Activated T-helper 1 cell treated with anti-CD3 and anti-CD28 coated beads, Interleukin-12 subunit alpha, Interleukin-12 subunit beta, Interleukin-2, Interleukin-4 antibody, amounts not matched to agents 30 ng/mL and 10 ng/mL and 1 ng/mL, durations not matched to agents 14 hours and 24 hours and 36 hours (primary cell): Measurements from ENCODE around the gene STIP1. TPM values are rescaled to one million over a fixed set of nuclear protein-coding genes. Genes with fewer than 3 reads are reported as not detected.
A peak's percentile ranks its signal among the peaks of the same experiment; 100 is the strongest.

Experiments used
- DNase-seq: peaks from one replicate; pipeline ENCODE4 v3.0.0; 2021; ENCODE audit warnings: low spot score
- H3K27ac Mint-ChIP-seq: one replicate; pipeline ENCODE4 v1.8.0; 2021; ENCODE audit warnings: mild to moderate bottlenecking, mixed read lengths
- H3K27me3 Mint-ChIP-seq: one replicate; pipeline ENCODE4 v1.8.0; 2022; ENCODE audit warnings: mild to moderate bottlenecking, moderate library complexity, mixed read lengths; ENCODE audit not compliant: insufficient read depth
- H3K36me3 Mint-ChIP-seq: one replicate; pipeline ENCODE4 v1.8.0; 2021; ENCODE audit warnings: low read depth, mixed read lengths
- H3K4me1 Mint-ChIP-seq: one replicate; pipeline ENCODE4 v1.8.0; 2021; ENCODE audit warnings: low read depth, mixed read lengths
- H3K4me3 Mint-ChIP-seq: one replicate; pipeline ENCODE4 v1.8.0; 2021; ENCODE audit warnings: mild to moderate bottlenecking, moderate library complexity, mixed read lengths
- H3K9me3 Mint-ChIP-seq: one replicate; pipeline ENCODE4 v1.8.0; 2021; ENCODE audit warnings: mixed read lengths
- intact Hi-C: fragments of 100-400 bp; cut with micrococcal nuclease; formaldehyde crosslinking; loops from one replicate; pipeline ENCODE4 v1.15.1; 2024
- total RNA-seq: library from RNA; stranded (reverse); gene quantifications from 2 replicates; pipeline ENCODE4 v1.2.3, GENCODE V29; 2022

STIP1 gene
- 493 and 495 TPM in 2 replicates for total RNA-seq

- peaks cover 39% of the 10 kb centered on the region for H3K4me1 Mint-ChIP-seq
- peaks cover 2% of the 10 kb centered on the region for H3K27me3 Mint-ChIP-seq
- H3K27ac Mint-ChIP-seq = peak within 1 kb of the TSS; percentile 99
- peak; percentile 99 for DNase-seq
- intact Hi-C loops = loop anchor here (1.0 to 2.0 kb wide), 9 partner anchors 19 to 593 kb away; partner anchors contain the start of genes COX8A, DNAJC4, ESRRA and GPR137
- peaks cover 19% of the 10 kb centered on the region for H3K36me3 Mint-ChIP-seq
- no peaks in the 10 kb centered on the region for H3K9me3 Mint-ChIP-seq
- peak within 1 kb of the TSS; percentile 95 for H3K4me3 Mint-ChIP-seq
These were observed at the start of gene STIP1 for GRCh38 chr11:64185693-64186491. STIP1 (plus strand) TSS chr11:64186171; CDS start chr11:64186262, 91 bp downstream.

- H3K27me3 Mint-ChIP-seq = no peaks in the 10 kb centered on the region
- DNase-seq = no peak
- H3K9me3 Mint-ChIP-seq = no peaks in the 10 kb centered on the region
- H3K4me1 Mint-ChIP-seq = no peaks in the 10 kb centered on the region
- intact Hi-C loops = no loop called here
- no peak overlapping the region for H3K4me3 Mint-ChIP-seq
- no peak overlapping the region for H3K27ac Mint-ChIP-seq
- no peaks in the 10 kb centered on the region for H3K36me3 Mint-ChIP-seq
These were observed 49.1 kb upstream of the STIP1 start for GRCh38 chr11:64136765-64137441.

- H3K4me3 Mint-ChIP-seq = no peak overlapping the region
- H3K9me3 Mint-ChIP-seq = no peaks in the 10 kb centered on the region
- H3K27me3 Mint-ChIP-seq = no peaks in the 10 kb centered on the region
- no peaks in the 10 kb centered on the region for H3K36me3 Mint-ChIP-seq
- no peak for DNase-seq
- no peaks in the 10 kb centered on the region for H3K4me1 Mint-ChIP-seq
- H3K27ac Mint-ChIP-seq = no peak overlapping the region
- intact Hi-C loops = no loop called here
These were observed 47.6 kb upstream of the STIP1 start for GRCh38 chr11:64138398-64138797.

GRCh38 chr11:64139049-64139448 lies 46.9 kb upstream of the STIP1 start:
- no peak overlapping the region for H3K27ac Mint-ChIP-seq
- no peak overlapping the region for H3K4me3 Mint-ChIP-seq
- H3K4me1 Mint-ChIP-seq = peaks cover 6% of the 10 kb centered on the region
- DNase-seq = no peak
- H3K36me3 Mint-ChIP-seq = no peaks in the 10 kb centered on the region
- no peaks in the 10 kb centered on the region for H3K27me3 Mint-ChIP-seq
- intact Hi-C loops = no loop called here
- H3K9me3 Mint-ChIP-seq = no peaks in the 10 kb centered on the region

- Mint-ChIP-seq H3K9me3 (no peaks in the 10 kb centered on the region), H3K27me3 (no peaks in the 10 kb centered on the region)
These were observed 45.9 kb upstream of the STIP1 start for GRCh38 chr11:64140082-64140481.

GRCh38 chr11:64141081-64141783 lies 44.7 kb upstream of the STIP1 start:
- intact Hi-C loops = no loop called here
- H3K27ac Mint-ChIP-seq = no peak overlapping the region
- H3K9me3 Mint-ChIP-seq = no peaks in the 10 kb centered on the region
- no peak for DNase-seq
- peaks cover 9% of the 10 kb centered on the region for H3K4me1 Mint-ChIP-seq
- no peak overlapping the region for H3K4me3 Mint-ChIP-seq
- H3K36me3 Mint-ChIP-seq = no peaks in the 10 kb centered on the region
- H3K27me3 Mint-ChIP-seq = peaks cover 1% of the 10 kb centered on the region

More at GRCh38 chr11:64140082-64140481, 45.9 kb upstream of the STIP1 start:
- intact Hi-C loops = no loop called here
- no peak overlapping the region for H3K4me3 Mint-ChIP-seq
- H3K4me1 Mint-ChIP-seq = peaks cover 9% of the 10 kb centered on the region
- H3K36me3 Mint-ChIP-seq = no peaks in the 10 kb centered on the region
- H3K27ac Mint-ChIP-seq = no peak overlapping the region
- no peak for DNase-seq

GRCh38 chr11:64144587-64145472 lies 41.1 kb upstream of the STIP1 start:
- intact Hi-C loops = no loop called here
- no peaks in the 10 kb centered on the region for H3K36me3 Mint-ChIP-seq
- no peak overlapping the region for H3K4me3 Mint-ChIP-seq
- H3K27me3 Mint-ChIP-seq = peaks cover 1% of the 10 kb centered on the region
- DNase-seq = no peak
- peaks cover 9% of the 10 kb centered on the region for H3K4me1 Mint-ChIP-seq
- no peaks in the 10 kb centered on the region for H3K9me3 Mint-ChIP-seq
- no peak overlapping the region for H3K27ac Mint-ChIP-seq

- Mint-ChIP-seq H3K36me3 (no peaks in the 10 kb centered on the region), H3K9me3 (no peaks in the 10 kb centered on the region), H3K27ac (peak overlapping the region; percentile 29), H3K4me1 (peaks cover 9% of the 10 kb centered on the region), H3K27me3 (peaks cover 1% of the 10 kb centered on the region), H3K4me3 (no peak overlapping the region)
- DNase-seq = peak; percentile 62
- intact Hi-C loops = no loop called here
These were observed 39.7 kb upstream of the STIP1 start for GRCh38 chr11:64146036-64146955.

- H3K27me3 Mint-ChIP-seq = peaks cover 1% of the 10 kb centered on the region
- H3K9me3 Mint-ChIP-seq = no peaks in the 10 kb centered on the region
- no peak overlapping the region for H3K4me3 Mint-ChIP-seq
- H3K27ac Mint-ChIP-seq = no peak overlapping the region
- H3K36me3 Mint-ChIP-seq = no peaks in the 10 kb centered on the region
- peaks cover 9% of the 10 kb centered on the region for H3K4me1 Mint-ChIP-seq
- peak; percentile 49 for DNase-seq
- intact Hi-C loops = loop anchor here (1.0 kb wide), 3 partner anchors 148 to 380 kb away; partner anchors contain the start of gene ZFTA
These were observed 37.6 kb upstream of the STIP1 start for GRCh38 chr11:64148226-64148916.

- H3K36me3 Mint-ChIP-seq = no peaks in the 10 kb centered on the region
- H3K4me1 Mint-ChIP-seq = peaks cover 3% of the 10 kb centered on the region
- no peak overlapping the region for H3K27ac Mint-ChIP-seq
- intact Hi-C loops = loop anchor here (1.0 kb wide), 3 partner anchors 149 to 381 kb away; partner anchors contain the start of gene ZFTA
- peaks cover 1% of the 10 kb centered on the region for H3K27me3 Mint-ChIP-seq
- no peak for DNase-seq
- H3K4me3 Mint-ChIP-seq = no peak overlapping the region
- no peaks in the 10 kb centered on the region for H3K9me3 Mint-ChIP-seq
These were observed 36.9 kb upstream of the STIP1 start for GRCh38 chr11:64148917-64149617.
